GM12878 (cell line): ENCODE measurements around the gene LRRC4B. TPM values are rescaled to one million over a fixed set of nuclear protein-coding genes. Genes with fewer than 3 reads are reported as not detected.

Source experiments
- ATAC-seq: fragments of 200-7000 bp; cut with Tn5 transposase; 3 replicates; pipeline ENCODE4 v1.9.1; 2020; ENCODE audit warnings: mild to moderate bottlenecking, moderate library complexity
- BruUV-seq: library from RNA; stranded (reverse); fragments of 400-500 nt; replicated peaks from 2 replicates; lab custom pipeline; 2021; lab: Mats Ljungman, UMichigan
- CTCF ChIA-PET: fragments of 300-600 bp; sonication (Branson Sonifier 250); formaldehyde crosslinking; extraction: SDS; loops from one replicate; lab custom pipeline; 2021; ENCODE audit warnings: inconsistent platforms; lab: Yijun Ruan, JAX
- POLR2A ChIA-PET: fragments of 350-600 bp; formaldehyde crosslinking; extraction: SDS; loops from one replicate; lab custom pipeline; 2021; ENCODE audit warnings: inconsistent platforms; lab: Charles Lee
- RAD21 ChIA-PET: fragments of 300-600 bp; sonication (Branson Sonifier 250); formaldehyde crosslinking; loops from one replicate; lab custom pipeline; 2023; ENCODE audit warnings: antibody characterized with exemption; ENCODE audit not compliant: unreplicated experiment; lab: Charles Lee
- SMC1A ChIA-PET: fragments of 300-600 bp; sonication (Branson Sonifier 250); formaldehyde crosslinking; loops from one replicate; lab custom pipeline; 2023; ENCODE audit not compliant: unreplicated experiment, uncharacterized antibody; lab: Charles Lee
- DNase-seq: peaks from one replicate; pipeline ENCODE4 v3.0.0-alpha.2; 2011; ENCODE audit warnings: low read depth, low spot score
- FAIRE-seq: peaks from 3 replicates; lab custom pipeline; 2011; peaks lifted over from hg19 to GRCh38; lab: Jason Lieb, UNC
- H2AFZ ChIP-seq: 2 replicates; pipeline ENCODE4 v1.6.0; 2011; ENCODE audit warnings: low read depth, low read length, control low read depth; ENCODE audit not compliant: control insufficient read depth
- H3K27ac ChIP-seq: 2 replicates; pipeline ENCODE4 v1.5.1; 2011; ENCODE audit warnings: control low read depth; ENCODE audit not compliant: control insufficient read depth, insufficient read depth
- H3K27me3 ChIP-seq, 2 experiments: replicated peaks in 1 of 2; 2 replicates each; pipeline versions ENCODE4 v1.6.0 to v1.6.1; 2011; ENCODE audit warnings: low read length in 1 of 2; ENCODE audit not compliant: control insufficient read depth in 2 of 2, insufficient read depth in 2 of 2
- H3K36me3 ChIP-seq, 2 experiments: 2 replicates each; pipeline ENCODE4 v1.5.1; 2011; ENCODE audit warnings: low read length in 1 of 2; ENCODE audit not compliant: control insufficient read depth in 2 of 2, insufficient read depth in 2 of 2
- H3K4me1 ChIP-seq: 2 replicates; pipeline ENCODE4 v1.6.1; 2011; ENCODE audit warnings: mild to moderate bottlenecking, low read length, moderate library complexity, mixed read lengths; ENCODE audit not compliant: control insufficient read depth, insufficient read depth
- H3K4me2 ChIP-seq: 2 replicates; pipeline ENCODE4 v1.6.0; 2011; ENCODE audit warnings: control low read depth; ENCODE audit not compliant: control insufficient read depth, insufficient read depth
- H3K4me3 ChIP-seq: fragments of 200-600 bp; sonication (generic); 2 replicates; pipeline ENCODE4 v1.5.1; 2016
- H3K79me2 ChIP-seq: 2 replicates; pipeline ENCODE4 v1.6.0; 2011; ENCODE audit warnings: low read length; ENCODE audit not compliant: control insufficient read depth, insufficient read depth
- H3K9ac ChIP-seq: 2 replicates; pipeline ENCODE4 v1.8.0; 2011; ENCODE audit warnings: low read length, control low read depth, mixed read lengths; ENCODE audit not compliant: control insufficient read depth, insufficient read depth
- H3K9me3 ChIP-seq: replicated peaks from 3 replicates; pipeline ENCODE4 v1.5.1; 2011; ENCODE audit warnings: mild to moderate bottlenecking, low read length; ENCODE audit not compliant: control insufficient read depth, insufficient read depth
- H4K20me1 ChIP-seq: 2 replicates; pipeline ENCODE4 v1.6.0; 2011; ENCODE audit not compliant: control insufficient read depth, insufficient read depth
- ATF7 ChIP-seq: fragments of 450-650 bp; IDR thresholded peaks from 2 replicates; pipeline ENCODE4 v1.6.1; 2016; ENCODE audit warnings: low read depth, mild to moderate bottlenecking
- CBX5 ChIP-seq: sonication (generic); IDR thresholded peaks from 2 replicates; pipeline ENCODE4 v1.6.1; 2016; ENCODE audit warnings: low read depth, moderate library complexity, mild to moderate bottlenecking, inconsistent platforms
- CHD1 ChIP-seq: IDR thresholded peaks from 2 replicates; pipeline ENCODE4 v1.6.1; 2012; ENCODE audit warnings: low read depth, low read length, improper control_type of control experiment
- CHD2 ChIP-seq: IDR thresholded peaks from 2 replicates; pipeline ENCODE4 v1.6.1; 2011; ENCODE audit warnings: low read depth, low read length, improper control_type of control experiment, borderline replicate concordance
- KAT2A ChIP-seq: conservative IDR thresholded peaks from 2 replicates; pipeline ENCODE4 v1.6.1; 2011; ENCODE audit warnings: low read depth, low read length; ENCODE audit not compliant: control insufficient read depth
- NKRF ChIP-seq: fragments of 450-650 bp; conservative IDR thresholded peaks from 2 replicates; pipeline ENCODE4 v1.6.1; 2017; ENCODE audit warnings: mild to moderate bottlenecking, moderate library complexity
- RUNX3 ChIP-seq: IDR thresholded peaks from 2 replicates; pipeline ENCODE4 v1.6.1; 2012; ENCODE audit warnings: low read length, inconsistent platforms
- SIN3A ChIP-seq: IDR thresholded peaks from 2 replicates; pipeline ENCODE4 v1.6.1; 2012; ENCODE audit warnings: low read depth, low read length, improper control_type of control experiment
- SMC3 ChIP-seq: IDR thresholded peaks from 2 replicates; pipeline ENCODE4 v1.6.1; 2011; ENCODE audit warnings: low read length, improper control_type of control experiment, borderline replicate concordance
- ZNF622 ChIP-seq: fragments of 450-650 bp; IDR thresholded peaks from 2 replicates; pipeline ENCODE4 v1.6.1; 2017; ENCODE audit warnings: mild to moderate bottlenecking, inconsistent platforms
- WGBS: methylation state at CpG from one replicate; pipeline ENCODE4 v1.1.6; 2016; ENCODE audit warnings: low lambda C conversion rate; ENCODE audit not compliant: insufficient replicate concordance, insufficient coverage; ENCODE audit errors: missing lambda C conversion rate; 5-methylcytosine and 5-hydroxymethylcytosine counted together
- in situ Hi-C: fragments of 300-500 bp; cut with MboI; formaldehyde crosslinking; loops from 9 replicates; pipeline ENCODE4 v1.14.3; 2018; ENCODE audit warnings: mixed read lengths
- intact Hi-C: fragments of 100-400 bp; cut with micrococcal nuclease; formaldehyde crosslinking; loops from one replicate; pipeline ENCODE4 v1.14.2; 2022; ENCODE audit not compliant: unreplicated experiment
- polyA plus RNA-seq, 11 experiments: library from polyadenylated mRNA; depleted of rRNA in 4 of 11; unstranded in 6 of 11; stranded (reverse) in 5 of 11; fragments of >200 nt; fragmentation: Nextera tagmentation in 4 of 11; fragmentation: Illumina TruSeq in 1 of 11; extraction: Ambion mirVana in 4 of 11; extraction: Trizol in 1 of 11; gene quantifications; 1 replicate in 1 of 11; 2 replicates in 10 of 11; pipeline versions ENCODE4 v1.2.1 to v1.2.3, GENCODE V29; 2011 to 2016; ENCODE audit warnings: inconsistent platforms in 2 of 11, missing spikeins in 2 of 11, low read depth in 1 of 11
- total RNA-seq, 4 experiments: library from RNA; depleted of rRNA in 3 of 4; stranded (reverse); fragments of >200 nt in 3 of 4; fragmentation: Illumina TruSeq in 1 of 4; extraction: Trizol in 1 of 4; gene quantifications; 2 replicates each; pipeline versions ENCODE4 v1.2.1 to v1.2.3, GENCODE V29; 2013 to 2021
- TF ChIP-seq, protein P1 (sequence below), 3 experiments: IDR thresholded peaks in 2 of 3; conservative IDR thresholded peaks in 1 of 3; 2 replicates each; pipeline ENCODE4 v1.5.1; 2011; ENCODE audit warnings: low read depth in 3 of 3, low read length in 3 of 3, mild to moderate bottlenecking in 3 of 3, control low read depth in 2 of 3, moderate library complexity in 2 of 3, inconsistent platforms in 1 of 3, mixed read lengths in 1 of 3; ENCODE audit not compliant: control insufficient read depth in 2 of 3, insufficient read depth in 1 of 3; ENCODE audit errors: extremely low read depth in 1 of 3

The LRRC4B gene
- total and polyA plus RNA-seq, 10 of the 15 experiments (the other 5 are each of a cell fraction or from before 2014, with no cell fraction given): 0.14 TPM; not detected in 9

- Histone ChIP-seq H3K9me3 (no peaks in the 10 kb centered on the region; the same call in 2 of the 3 replicates), H4K20me1 (no peaks in the 10 kb centered on the region), H3K27me3 (no peaks in the 10 kb centered on the region), H3K79me2 (no peaks in the 10 kb centered on the region), H3K9ac (no peak overlapping the region), H3K4me1 (no peaks in the 10 kb centered on the region), H3K4me2 (no peak overlapping the region), H3K36me3 (no peaks in the 10 kb centered on the region), H2AFZ (no peak overlapping the region), H3K4me3 (no peak overlapping the region), H3K27ac (no peak overlapping the region)
- ChIA-PET POLR2A (no interaction called here), CTCF (no interaction called here), RAD21 (no interaction called here), SMC1A (no interaction called here)
- 37% methylated on average over 9 of the region's 9 CpGs for WGBS
- intact Hi-C loops (no loop called here), in situ Hi-C loops (no loop called here)
- FAIRE-seq: no peak
- DNase-seq: no peak
- BruUV-seq: no TSS peak
- ATAC-seq: no peak
- no peak for TF ChIP-seq ZNF622
- TF ChIP-seq SIN3A: no peak
- no peak for TF ChIP-seq NKRF
- TF ChIP-seq RUNX3: no peak
These were observed 31.2 kb upstream of the LRRC4B start for GRCh38 chr19:50599427-50599826.

DNA sequence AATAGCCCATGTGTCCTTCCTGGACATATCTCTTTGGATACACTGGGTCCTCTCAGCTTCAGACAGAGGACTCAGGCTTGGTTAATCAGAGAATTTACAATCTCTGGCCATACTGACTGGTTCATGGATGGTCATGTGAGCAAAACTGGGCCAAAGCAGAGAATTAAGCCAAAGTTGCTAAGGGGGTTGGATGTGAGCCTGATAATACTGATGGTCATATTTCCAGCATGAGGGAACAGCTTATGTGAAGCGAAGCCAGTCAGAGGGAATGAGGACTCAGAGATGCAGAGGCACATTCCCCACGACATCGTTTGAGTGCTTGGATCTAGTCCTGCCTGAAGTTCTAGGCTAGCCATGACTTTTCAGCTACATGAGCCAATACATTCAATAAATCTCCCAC is 22.0 kb upstream of the LRRC4B start:
- Histone ChIP-seq H3K36me3 (no peaks in the 10 kb centered on the region), H3K27ac (no peak overlapping the region), H3K4me1 (no peaks in the 10 kb centered on the region), H3K4me2 (no peak overlapping the region), H3K27me3 (no peaks in the 10 kb centered on the region; a peak in 1 of 4 replicates), H2AFZ (no peak overlapping the region), H3K9ac (no peak overlapping the region), H4K20me1 (no peaks in the 10 kb centered on the region), H3K4me3 (no peak overlapping the region), H3K9me3 (no peaks in the 10 kb centered on the region), H3K79me2 (no peaks in the 10 kb centered on the region)
- ATAC-seq (no peak), FAIRE-seq (no peak), DNase-seq (no peak)
- ChIA-PET RAD21 (no interaction called here), POLR2A (no interaction called here), SMC1A (interaction anchor here (0.7 to 0.8 kb wide), 2 partner anchors 50 to 183 kb away, joined by 3 read pairs; no protein-coding TSS in a partner anchor), CTCF (no interaction called here)
- 42% methylated on average over 3 of the region's 3 CpGs for WGBS
- in situ Hi-C loops: no loop called here
- no TSS peak for BruUV-seq
- no peak for TF ChIP-seq KAT2A
- TF ChIP-seq SIN3A: no peak
- no peak for TF ChIP-seq ATF7
- TF ChIP-seq, protein P1, sequence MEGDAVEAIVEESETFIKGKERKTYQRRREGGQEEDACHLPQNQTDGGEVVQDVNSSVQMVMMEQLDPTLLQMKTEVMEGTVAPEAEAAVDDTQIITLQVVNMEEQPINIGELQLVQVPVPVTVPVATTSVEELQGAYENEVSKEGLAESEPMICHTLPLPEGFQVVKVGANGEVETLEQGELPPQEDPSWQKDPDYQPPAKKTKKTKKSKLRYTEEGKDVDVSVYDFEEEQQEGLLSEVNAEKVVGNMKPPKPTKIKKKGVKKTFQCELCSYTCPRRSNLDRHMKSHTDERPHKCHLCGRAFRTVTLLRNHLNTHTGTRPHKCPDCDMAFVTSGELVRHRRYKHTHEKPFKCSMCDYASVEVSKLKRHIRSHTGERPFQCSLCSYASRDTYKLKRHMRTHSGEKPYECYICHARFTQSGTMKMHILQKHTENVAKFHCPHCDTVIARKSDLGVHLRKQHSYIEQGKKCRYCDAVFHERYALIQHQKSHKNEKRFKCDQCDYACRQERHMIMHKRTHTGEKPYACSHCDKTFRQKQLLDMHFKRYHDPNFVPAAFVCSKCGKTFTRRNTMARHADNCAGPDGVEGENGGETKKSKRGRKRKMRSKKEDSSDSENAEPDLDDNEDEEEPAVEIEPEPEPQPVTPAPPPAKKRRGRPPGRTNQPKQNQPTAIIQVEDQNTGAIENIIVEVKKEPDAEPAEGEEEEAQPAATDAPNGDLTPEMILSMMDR (IDR thresholded peaks at IDR 0.05 in 2 of 3, conservative IDR thresholded peaks at IDR 0.05 in 1 of 3; ENCODE audit: control insufficient read depth in 2 of 3, extremely low read depth in 1 of 3, insufficient read depth in 1 of 3, low read depth in 3 of 3, low read length in 3 of 3): no peak
- no peak for TF ChIP-seq SMC3
- no peak for TF ChIP-seq CHD2
- TF ChIP-seq CHD1: no peak
- no peak for TF ChIP-seq CBX5
- TF ChIP-seq RUNX3: no peak
- intact Hi-C loops: no loop called here
